D341Med (cell line): ENCODE results near the gene MRPS9.
A peak's percentile ranks its signal among the peaks of the same experiment; 100 is the strongest.

Experiments used
- DNase-seq: peaks from one replicate; pipeline ENCODE4 v3.0.0; 2012; ENCODE audit warnings: low spot score

The MRPS9 gene

DNA sequence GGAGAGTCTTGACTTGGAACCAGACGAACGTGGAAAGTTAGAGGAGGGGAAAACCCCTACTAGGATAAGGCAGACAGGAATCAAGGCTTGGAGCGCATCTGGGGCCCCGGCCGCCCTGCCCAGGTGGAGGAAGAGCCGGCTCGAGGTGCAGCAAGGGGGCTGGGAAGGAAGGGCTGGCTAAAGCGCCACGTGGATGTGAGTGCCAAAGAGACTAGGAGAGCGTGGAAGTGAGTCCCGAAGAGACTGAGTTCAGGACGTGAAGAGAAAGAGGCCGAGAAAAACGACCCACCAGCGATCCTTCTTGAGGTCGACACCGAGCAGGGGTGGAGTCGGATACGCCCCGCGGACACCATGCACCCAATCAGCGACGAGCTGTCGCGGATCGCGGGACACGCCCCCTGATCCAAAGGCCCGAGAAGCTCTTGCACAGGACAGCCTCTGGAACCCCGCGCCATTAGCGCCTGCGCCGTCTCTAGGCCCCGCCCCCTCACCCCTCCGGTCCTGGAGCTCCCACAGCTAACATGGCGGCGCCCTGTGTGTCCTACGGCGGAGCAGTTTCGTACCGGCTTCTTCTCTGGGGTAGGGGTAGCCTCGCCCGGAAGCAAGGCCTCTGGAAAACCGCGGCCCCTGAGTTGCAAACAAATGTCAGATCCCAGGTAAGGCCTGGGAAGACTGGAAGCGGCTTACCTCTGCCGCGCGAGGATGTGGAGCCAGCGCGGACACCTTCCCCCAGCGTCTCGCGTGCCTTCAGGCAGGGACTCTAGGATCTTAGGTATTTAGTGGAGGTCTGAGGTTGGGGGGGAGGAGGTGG is at the start of gene MRPS9:
TSS of gene MRPS9 (plus strand) at position 498 of the 811 bp plus-strand sequence. CDS start at position 522, 24 bp downstream.
- peak; percentile 95 for DNase-seq

DNA sequence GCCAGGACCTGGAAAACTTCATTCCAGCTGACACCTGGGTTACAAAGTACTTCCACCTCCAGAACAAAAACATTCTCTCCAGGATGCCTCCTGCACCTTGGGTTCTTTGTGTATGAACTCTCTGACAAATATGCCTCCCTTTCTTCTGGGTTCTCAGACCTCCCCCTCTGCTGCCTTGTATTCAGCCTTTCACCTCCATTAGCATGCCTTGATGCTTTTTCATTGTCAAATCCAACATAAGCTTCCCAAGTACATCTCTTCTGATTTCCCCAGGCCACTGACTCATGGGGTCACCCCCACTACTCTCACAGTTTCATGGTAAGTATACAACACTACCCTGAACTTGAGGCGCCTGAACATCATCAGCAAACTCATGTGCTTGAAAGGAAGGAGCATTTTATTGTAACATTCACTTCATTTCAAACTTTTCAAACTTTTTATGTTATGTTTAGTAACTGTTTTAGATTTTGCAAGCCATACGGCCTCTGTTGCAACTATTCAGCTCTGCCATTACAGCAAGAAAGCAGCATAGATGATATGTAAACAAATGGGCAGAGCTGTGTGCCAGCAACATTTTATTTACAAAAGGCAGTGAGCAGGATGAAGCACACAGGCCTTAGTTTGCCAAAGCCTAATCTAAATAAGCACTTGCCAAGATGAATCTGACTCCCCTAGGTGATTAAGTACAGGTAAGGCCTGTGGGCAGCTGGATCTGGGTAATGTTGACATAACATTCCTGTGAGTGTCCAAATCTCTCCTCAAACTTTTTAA is 32.5 kb upstream of the MRPS9 start:
- DNase-seq, result no peak

DNA sequence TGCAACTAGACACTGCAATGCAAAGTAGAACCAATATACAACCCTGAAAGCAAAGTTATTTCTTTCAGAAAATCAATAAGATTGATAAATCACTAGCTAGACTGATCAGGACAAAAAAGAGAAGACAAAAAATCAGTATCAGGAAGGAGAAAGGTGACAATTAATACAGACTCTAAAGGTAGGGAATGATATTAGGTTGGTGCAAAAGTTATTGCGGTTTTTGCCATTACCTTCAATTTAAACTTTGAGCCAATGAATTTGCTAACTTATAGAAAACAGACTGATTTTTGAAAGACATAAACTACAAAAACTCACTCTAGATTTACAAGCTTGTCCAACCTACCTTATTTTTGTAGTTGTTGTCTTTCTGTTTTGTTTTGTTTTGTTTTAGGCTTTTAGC is 30.5 kb upstream of the MRPS9 start:
- DNase-seq, result no peak

DNA sequence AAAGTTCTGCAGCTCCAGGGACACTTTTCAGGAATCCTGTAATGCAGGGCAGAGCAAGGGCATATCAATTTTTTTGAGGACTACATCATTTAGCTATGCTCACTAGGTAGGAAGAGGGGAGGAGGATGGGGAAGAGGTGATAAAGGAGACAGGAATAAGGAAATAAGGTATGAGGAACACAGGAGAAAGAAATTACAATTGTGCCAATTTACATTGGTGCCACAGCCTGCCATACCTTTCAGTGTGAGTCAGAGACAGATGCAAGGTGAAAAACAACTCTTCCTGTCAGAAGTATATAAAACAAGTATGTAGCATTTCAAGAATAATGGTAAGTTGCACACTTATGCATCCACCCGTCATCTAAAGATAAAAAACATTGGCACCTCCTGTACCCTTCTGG is 5.4 kb upstream of the MRPS9 start:
- no peak for DNase-seq

DNA sequence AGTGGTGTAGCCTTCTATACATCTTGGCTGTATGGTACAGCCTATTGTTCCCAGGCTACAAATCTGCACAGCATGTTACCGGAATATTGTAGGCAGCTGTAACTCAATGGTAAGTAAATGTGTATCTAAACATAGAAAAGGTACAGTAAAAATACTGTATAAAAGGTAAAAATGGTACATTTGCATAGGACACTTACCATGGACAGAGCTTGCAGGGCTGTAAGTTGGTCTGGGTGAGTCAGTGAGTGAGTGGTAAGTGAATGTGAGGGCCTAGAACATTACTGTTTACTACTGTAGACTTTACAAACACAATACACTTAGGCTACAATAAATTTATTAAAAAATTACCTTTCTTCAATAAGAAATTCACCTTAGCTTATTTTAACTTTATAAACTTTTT is 3.7 kb upstream of the MRPS9 start:
- no peak for DNase-seq

DNA sequence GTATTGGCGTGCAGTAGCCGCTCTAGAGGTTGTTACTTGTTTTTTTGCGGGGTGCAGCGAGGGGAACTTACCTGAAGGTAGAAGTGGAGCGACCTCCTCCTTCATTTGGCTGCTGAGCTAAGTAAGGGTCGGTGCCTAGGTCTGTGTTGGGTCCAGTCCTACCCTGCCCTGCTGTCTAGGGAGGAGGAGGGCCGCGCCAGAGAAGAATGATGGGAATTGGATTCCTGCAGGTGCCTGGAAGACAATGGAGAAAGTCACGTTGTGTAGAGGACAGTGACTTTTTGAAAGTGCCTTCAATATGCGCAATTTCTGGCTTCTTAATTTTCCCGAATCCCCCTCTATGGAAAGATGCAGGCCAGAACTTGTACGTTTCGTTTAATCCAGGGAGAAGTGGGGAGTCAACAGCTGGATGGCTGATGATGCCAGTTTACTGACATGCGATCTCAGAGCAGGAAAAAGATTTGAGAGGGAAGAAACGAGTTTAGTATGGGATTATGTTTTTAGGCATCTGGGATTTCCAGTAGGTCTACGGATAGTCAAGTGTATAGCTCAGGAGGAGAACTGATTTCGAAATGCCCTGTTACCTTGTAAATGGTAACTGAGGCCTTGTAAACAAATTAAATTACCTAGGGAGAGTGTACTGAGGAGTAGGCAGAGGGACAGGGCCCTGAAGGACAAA is 653 bp downstream of the MRPS9 start:
- no peak for DNase-seq

DNA sequence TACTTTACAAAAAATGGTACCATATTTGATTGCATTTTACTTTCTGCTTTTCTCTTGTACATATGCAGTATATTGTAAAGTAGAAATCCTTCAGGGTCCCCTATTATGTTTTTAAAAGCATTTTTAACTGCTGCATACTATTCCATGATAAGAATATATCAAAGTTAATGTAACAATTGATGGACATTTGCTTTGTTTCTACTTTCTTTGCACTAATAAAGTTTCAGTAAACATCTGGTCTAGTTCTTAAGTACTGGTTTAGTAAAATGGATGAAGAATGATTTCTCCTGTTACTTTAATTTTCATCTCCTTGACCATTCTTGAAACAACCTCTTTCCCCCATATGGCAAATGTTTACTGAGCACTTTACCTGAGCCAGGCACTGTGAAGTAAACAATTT is 1.7 kb downstream of the MRPS9 start:
- no peak for DNase-seq

DNA sequence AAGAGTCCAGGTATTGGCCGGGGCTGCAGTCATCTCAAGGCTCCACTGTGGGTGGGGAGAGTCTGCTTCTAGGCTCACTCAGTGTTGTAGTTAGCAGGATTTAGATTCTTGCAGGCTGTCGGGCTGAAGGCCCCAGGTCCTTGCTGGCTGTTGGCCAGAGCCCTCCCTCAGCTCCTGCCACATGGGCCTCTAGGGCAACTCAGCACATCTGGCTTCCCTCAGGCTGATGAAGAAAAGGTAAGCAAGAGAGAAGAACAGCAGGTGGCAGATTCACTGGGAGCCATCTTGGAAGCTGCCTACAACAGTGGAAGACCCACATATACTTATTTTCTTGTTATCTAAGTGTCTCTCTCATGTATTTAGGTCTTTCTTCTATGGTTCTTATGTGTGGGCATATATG is 4.3 kb downstream of the MRPS9 start:
- DNase-seq, result peak; percentile 54

DNA sequence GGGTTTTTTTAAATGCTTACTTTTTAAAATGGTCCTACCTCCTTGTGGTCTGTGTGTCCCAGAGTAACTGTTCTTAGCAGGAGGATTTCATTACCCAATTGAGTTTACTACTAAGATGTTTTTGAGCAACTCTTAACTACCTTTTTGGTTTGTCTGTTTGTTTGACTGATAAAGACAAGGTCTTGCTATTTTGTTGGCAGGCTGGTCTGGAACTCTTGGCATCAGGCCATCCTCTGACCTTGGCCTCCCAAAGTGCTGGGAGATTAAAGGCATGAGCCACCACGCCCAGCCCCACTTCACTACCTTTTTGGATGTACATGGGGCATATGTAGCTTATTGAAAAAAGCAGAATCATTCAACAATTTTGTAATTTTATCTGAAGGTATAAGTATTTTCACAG is 14.9 kb downstream of the MRPS9 start:
- no peak for DNase-seq

DNA sequence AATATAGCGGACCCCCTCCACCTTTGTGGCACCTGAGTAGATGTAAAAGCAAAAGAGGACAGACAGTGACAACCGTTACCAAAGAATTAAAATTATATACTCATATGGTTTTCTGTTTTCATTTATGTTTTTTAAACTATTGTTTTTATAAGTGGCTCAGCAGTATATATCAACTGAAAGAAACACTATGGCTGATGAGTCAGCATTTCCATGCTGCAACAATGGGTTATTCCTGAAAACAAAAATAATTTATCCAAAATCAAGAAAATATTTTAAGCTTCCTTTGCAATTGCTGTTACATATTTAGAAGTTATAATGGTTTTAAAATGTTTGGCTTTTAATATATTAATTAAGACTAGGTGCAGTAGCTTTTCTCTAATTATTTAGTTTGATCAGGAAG is 17.7 kb downstream of the MRPS9 start:
- DNase-seq, result no peak

DNA sequence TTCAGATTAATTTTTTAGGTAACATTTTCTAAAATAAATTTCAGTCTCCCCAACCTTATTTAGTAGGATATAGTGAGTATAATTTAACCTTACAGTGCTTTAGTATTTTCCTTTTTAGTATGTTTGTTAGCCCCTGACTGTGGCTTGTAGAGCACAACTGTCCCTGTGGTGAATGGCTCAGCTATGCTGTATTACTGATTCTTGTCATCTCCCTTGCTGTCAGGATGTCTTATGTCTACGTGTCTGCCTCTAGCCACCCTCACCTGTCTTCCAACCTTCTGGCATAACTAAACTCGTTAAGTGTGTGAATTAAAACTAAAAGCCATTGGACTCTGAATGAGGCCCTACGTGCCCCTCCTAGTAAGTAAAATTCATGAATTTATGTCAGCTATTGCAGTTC is 18.4 kb downstream of the MRPS9 start:
- no peak for DNase-seq

DNA sequence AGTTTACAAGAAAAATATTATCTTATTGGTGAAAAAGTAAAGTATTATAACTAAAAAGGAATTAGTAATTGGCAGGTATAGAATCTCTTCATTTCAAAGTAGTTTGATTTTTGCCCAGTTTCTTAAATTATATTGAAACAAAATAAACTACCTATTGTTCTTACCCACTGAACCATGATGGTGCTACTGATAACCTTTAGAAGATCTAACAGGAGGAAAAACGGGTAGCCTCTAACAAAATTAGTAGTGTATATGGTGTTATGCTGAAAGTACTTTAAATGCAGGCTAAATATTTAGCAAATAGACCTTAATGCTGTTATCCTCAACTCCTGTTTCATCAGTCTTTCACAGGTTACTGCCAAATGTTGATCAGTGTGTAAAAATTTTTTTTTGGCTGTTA is 19.1 kb downstream of the MRPS9 start:
- DNase-seq, result no peak

DNA sequence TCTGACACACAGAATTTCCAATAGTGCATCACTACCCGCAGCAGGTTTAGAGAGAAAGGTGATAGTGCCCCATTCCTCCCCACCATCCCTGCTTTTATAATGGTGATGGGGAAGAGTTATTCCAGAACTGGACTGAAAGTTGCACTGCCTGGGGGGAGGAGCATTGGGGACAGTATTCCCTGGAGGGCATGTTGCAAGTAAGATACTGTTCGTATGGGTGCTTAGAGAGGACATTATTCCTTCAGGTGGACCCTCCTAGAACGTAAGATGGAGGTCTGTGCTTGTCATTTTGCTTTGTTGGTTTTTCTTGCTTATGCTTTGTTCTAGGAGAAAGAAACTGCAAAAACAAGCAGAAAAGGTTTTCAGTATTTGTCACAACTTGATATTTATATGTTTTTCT is 23.7 kb downstream of the MRPS9 start:
- DNase-seq, result no peak

DNA sequence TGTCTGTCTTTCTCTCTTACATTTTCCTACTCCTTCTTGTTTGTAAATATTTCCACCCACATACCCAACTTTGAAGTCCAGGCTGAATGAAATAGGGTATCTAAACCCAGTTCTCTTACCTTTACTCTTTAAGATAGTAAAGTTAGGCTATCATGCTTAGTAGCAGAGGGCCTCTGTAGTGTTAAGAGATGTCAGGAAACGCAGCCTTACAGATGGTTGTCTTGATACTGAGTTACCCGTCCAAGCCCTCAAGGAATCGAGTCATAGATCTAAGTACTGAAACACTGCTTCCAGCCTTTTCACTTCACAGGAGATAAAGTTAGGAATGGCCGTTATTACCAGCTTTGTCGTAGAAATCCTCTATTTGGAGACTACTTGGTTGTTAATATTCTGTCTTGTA is 24.3 kb downstream of the MRPS9 start:
- DNase-seq, result no peak

DNA sequence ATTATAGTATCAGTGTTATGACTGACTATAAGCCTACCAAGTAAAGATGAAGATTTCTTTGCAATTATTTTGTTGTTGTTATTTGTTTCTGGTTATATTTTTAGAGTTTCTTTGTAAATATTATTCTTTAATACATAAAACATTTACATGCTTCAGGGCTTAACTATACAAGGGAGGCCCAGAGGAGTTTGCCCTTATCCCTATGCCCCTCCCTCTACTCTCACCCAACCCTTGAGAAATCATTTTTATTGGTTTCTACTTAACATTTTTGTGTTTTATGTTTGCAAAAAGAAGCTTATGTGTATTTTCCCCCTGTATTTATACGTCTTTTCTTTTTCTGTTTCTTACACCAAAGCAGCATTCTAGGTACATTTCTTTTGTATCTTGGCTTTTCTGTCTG is 30.5 kb downstream of the MRPS9 start:
- DNase-seq, result no peak

DNA sequence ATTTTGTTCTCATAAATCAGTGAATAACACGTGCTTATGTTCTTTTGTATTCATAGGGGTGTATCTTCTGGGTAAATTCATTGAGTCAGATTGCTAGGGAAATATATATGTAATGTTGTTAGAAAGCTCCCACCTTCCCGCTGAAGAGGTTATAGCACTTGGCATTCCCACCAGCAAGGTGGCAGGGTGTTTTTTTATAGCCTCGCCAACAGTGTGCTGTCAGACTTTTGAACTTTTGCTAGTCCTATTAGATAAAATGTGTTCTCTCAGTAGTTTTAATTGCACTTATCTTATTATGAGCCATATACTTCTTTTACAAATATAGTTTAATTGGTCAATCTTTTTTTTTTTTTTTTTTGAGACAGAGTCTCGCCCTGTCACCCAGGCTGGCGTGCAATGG is 31.0 kb downstream of the MRPS9 start:
- DNase-seq, result no peak

DNA sequence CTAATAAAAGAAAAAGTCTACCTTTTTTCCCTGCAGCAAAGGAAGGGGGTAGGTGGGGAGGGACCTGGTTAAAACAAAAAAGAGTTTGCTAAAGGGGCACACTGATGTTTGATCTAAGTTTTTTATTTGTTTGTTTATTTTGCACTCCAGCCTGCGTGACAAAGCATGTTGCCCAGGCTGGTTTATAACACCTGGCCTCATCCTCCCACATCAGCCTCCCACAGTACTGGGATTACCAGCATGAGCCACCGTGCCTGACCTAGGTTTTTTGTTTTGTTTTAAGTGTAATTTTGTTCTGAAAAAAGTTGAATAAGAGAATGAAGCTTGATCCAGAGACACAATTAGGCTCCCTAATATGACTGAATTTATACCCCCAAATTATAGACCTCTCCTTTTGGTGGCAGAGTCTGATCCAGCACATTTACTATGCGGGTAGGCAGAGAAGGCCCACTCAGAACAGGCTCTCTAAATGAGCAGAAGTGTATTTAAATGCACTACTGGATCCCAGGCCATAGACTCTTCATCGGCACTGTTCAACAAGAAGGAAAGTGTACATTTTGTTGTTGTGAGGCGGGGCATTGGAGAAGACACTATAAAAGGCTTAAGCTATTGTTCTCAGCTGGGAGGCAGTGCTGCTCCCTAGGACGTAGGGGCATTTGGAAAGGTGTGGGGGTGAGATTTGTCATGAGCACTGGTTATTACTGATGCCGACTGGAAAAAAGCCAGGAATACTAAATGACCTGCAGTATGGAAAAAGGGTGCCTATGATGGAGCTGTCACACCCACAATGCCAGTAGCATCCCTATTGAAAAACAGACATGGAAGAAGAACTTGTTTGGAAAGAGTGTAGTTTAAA is 32.4 kb downstream of the MRPS9 start:
- DNase-seq, result no peak

DNA sequence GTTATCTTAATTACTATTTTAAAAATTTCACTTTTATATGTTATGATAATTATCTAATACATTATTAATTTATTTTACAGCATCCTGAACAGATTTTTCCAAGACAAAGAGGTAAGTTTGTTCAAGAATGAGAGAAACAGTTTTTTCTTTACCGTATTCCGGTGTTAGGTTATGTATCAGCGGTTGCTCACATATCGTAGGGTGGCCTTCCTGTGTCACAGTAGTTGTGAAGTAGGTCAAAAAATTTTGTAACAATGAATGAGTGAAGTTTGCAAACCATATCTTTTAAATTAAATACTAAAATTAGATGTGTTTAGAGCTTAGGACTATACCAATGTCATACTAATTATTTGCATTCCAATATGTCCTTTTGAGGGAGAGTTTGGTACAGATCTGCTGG is 33.5 kb downstream of the MRPS9 start:
- DNase-seq, result no peak

DNA sequence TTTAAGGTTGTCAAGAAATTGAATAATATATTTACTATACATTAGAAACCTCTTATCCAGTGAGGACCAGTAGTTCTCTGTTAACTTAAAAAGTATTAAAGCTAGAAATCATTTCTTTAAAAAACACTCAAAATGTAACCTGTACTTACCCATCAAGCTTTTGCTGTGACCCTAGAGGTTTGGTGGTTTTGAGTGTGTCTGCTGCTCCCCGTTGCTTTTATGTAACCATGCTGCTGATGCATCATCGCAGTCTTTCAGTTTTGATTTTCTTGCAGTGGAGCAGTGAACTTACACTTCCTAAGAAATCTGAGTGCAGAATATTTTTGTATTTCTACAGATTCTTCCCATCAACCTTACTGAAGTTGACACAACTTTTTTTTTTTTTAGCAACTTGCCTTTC is 34.2 kb downstream of the MRPS9 start:
- no peak for DNase-seq

DNA sequence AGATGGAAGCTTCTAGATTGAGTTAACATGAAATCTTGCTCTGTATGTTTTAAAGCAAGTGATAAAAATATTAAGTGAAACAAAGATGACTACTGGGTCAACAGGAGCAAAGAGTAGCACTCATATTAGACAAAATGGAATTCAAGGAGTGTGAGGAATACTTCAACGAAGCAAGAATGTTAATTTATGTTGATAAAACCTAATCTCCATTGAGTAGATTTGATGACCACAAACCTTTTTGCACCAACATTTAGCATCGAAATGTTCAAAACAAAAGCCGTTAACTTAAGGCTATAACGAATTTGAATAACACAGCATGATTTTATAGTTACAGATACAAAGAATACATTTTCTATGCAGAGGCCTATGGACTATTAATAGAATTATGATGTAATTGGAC is 35.7 kb downstream of the MRPS9 start:
- DNase-seq, result no peak

DNA sequence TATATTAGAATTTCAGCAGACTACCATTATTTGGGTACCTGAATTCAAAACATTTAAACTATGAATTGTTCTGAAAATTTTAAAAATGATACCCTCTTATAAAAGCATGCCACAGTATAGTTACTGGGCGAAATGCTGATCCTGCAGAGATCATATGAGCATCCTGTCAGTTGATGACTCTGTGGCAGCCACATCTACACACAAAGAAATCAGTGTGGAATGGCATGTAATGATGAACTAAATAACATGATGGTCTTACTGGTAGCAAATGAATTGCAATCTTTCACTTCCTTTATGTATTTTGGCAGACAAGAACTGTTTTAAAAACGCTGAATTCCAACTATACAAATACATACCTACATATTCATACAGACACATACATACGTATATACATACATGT is 38.3 kb downstream of the MRPS9 start:
- DNase-seq, result no peak

DNA sequence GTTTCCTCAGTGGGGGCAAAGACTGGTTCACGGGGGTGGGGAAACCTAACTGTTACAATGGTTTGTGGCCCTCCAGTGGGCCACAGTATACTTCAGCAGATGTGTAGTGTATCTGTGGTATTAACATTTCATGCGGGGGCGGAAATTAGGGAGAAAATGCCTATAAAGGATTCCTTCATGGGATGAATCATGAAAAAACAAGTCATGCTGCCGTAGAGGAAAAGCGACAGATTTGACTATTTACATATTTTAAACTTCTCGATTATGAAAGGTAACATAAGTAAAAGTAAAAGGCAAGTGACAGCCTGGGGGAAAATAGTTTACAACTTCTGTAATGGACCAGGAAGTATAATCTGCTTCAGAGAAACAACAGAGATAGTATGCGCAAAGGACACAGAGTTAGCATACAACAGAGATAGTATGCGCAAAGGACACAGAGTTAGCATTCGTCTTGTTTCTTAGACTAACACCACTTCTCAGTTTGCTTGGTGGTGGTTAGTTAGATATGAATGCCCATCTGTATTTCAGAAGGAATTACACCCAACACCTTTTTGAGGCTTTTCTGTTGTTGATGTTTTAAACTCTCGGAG is 41.1 kb downstream of the MRPS9 start:
- DNase-seq, result no peak
